ENCODE results near the gene CYB561D1.

CYB561D1 gene

GRCh38 chr1:109514846-109515245, 21.0 kb downstream of the CYB561D1 start:
- Histone ChIP-seq H3K9me2 (replicated peaks; ENCODE audit: insufficient read depth, low read length) (no peaks in the 10 kb centered on the region), H3K4me2 (ENCODE audit: low read depth, low read length) (no peak overlapping the region), H3K4me3 (ENCODE audit: low read length) (no peak overlapping the region), H3K4me1 (ENCODE audit: low read length) (no peaks in the 10 kb centered on the region), H3K27ac (ENCODE audit: low read length) (no peak overlapping the region), H3K27me3 (replicated peaks; ENCODE audit: insufficient read depth, low read length) (no peaks in the 10 kb centered on the region), H2AFZ (ENCODE audit: low read length) (no peak overlapping the region), H3K9ac (ENCODE audit: low read length) (no peak overlapping the region), H3K9me3 (replicated peaks; ENCODE audit: insufficient read depth, low read length) (no peaks in the 10 kb centered on the region), H4K20me1 (ENCODE audit: insufficient read depth, low read length) (no peaks in the 10 kb centered on the region), H3K79me2 (ENCODE audit: low read length) (no peaks in the 10 kb centered on the region), H3F3A (ENCODE audit: insufficient read depth, low read length) (no peaks in the 10 kb centered on the region), H3K36me3 (replicated peaks; ENCODE audit: insufficient read depth, low read length) (no peaks in the 10 kb centered on the region)
- DNase-seq, result no peak
- TF ChIP-seq EZH2phosphoT487 (IDR thresholded peaks at IDR 0.05; ENCODE audit: low read length) (no peak), EZH2 (optimal IDR thresholded peaks at IDR 0.05; ENCODE audit: low read depth, low read length) (no peak), CTCF (IDR thresholded peaks at IDR 0.05; ENCODE audit: low read length) (no peak)

- Histone ChIP-seq H3K79me2 (ENCODE audit: low read length) (no peaks in the 10 kb centered on the region), H4K20me1 (ENCODE audit: insufficient read depth, low read length) (no peaks in the 10 kb centered on the region), H3K4me3 (ENCODE audit: low read length) (no peak overlapping the region), H2AFZ (ENCODE audit: low read length) (no peak overlapping the region), H3K27ac (ENCODE audit: low read length) (no peak overlapping the region), H3K9me3 (replicated peaks; ENCODE audit: insufficient read depth, low read length) (no peaks in the 10 kb centered on the region), H3K9ac (ENCODE audit: low read length) (no peak overlapping the region), H3K36me3 (replicated peaks; ENCODE audit: insufficient read depth, low read length) (no peaks in the 10 kb centered on the region), H3F3A (ENCODE audit: insufficient read depth, low read length) (no peaks in the 10 kb centered on the region), H3K4me1 (ENCODE audit: low read length) (no peaks in the 10 kb centered on the region), H3K9me2 (replicated peaks; ENCODE audit: insufficient read depth, low read length) (no peaks in the 10 kb centered on the region), H3K4me2 (ENCODE audit: low read depth, low read length) (no peak overlapping the region), H3K27me3 (replicated peaks; ENCODE audit: insufficient read depth, low read length) (no peaks in the 10 kb centered on the region)
- TF ChIP-seq CTCF (IDR thresholded peaks at IDR 0.05; ENCODE audit: low read length) (no peak), EZH2 (optimal IDR thresholded peaks at IDR 0.05; ENCODE audit: low read depth, low read length) (no peak), EZH2phosphoT487 (IDR thresholded peaks at IDR 0.05; ENCODE audit: low read length) (no peak)
- DNase-seq, result no peak
Measured at GRCh38 chr1:109516872-109517271, 23.0 kb downstream of the CYB561D1 start.

GRCh38 chr1:109517337-109517736, 23.4 kb downstream of the CYB561D1 start:
- Histone ChIP-seq H3K9me3 (replicated peaks; ENCODE audit: insufficient read depth, low read length) (no peaks in the 10 kb centered on the region), H3K79me2 (ENCODE audit: low read length) (no peaks in the 10 kb centered on the region), H4K20me1 (ENCODE audit: insufficient read depth, low read length) (no peaks in the 10 kb centered on the region), H3K4me1 (ENCODE audit: low read length) (no peaks in the 10 kb centered on the region), H3K9ac (ENCODE audit: low read length) (no peak overlapping the region), H3K4me3 (ENCODE audit: low read length) (no peak overlapping the region), H3K36me3 (replicated peaks; ENCODE audit: insufficient read depth, low read length) (no peaks in the 10 kb centered on the region), H3K4me2 (ENCODE audit: low read depth, low read length) (no peak overlapping the region), H2AFZ (ENCODE audit: low read length) (no peak overlapping the region), H3F3A (ENCODE audit: insufficient read depth, low read length) (no peaks in the 10 kb centered on the region), H3K27me3 (replicated peaks; ENCODE audit: insufficient read depth, low read length) (no peaks in the 10 kb centered on the region), H3K27ac (ENCODE audit: low read length) (no peak overlapping the region), H3K9me2 (replicated peaks; ENCODE audit: insufficient read depth, low read length) (no peaks in the 10 kb centered on the region)
- DNase-seq, result no peak
- no peak for TF ChIP-seq EZH2 (optimal IDR thresholded peaks at IDR 0.05; ENCODE audit: low read depth, low read length)
- TF ChIP-seq CTCF (IDR thresholded peaks at IDR 0.05; ENCODE audit: low read length), result no peak
- no peak for TF ChIP-seq EZH2phosphoT487 (IDR thresholded peaks at IDR 0.05; ENCODE audit: low read length)
